Measurements from ENCODE around the gene FBLN7. TPM values are rescaled to one million over a fixed set of nuclear protein-coding genes. Genes with fewer than 3 reads are reported as not detected.

Gene FBLN7
- total RNA-seq, 6 experiments from 2014 or later, result 1.9 to 8.0 (median 7.2) TPM

- TF ChIP-seq, protein P1, sequence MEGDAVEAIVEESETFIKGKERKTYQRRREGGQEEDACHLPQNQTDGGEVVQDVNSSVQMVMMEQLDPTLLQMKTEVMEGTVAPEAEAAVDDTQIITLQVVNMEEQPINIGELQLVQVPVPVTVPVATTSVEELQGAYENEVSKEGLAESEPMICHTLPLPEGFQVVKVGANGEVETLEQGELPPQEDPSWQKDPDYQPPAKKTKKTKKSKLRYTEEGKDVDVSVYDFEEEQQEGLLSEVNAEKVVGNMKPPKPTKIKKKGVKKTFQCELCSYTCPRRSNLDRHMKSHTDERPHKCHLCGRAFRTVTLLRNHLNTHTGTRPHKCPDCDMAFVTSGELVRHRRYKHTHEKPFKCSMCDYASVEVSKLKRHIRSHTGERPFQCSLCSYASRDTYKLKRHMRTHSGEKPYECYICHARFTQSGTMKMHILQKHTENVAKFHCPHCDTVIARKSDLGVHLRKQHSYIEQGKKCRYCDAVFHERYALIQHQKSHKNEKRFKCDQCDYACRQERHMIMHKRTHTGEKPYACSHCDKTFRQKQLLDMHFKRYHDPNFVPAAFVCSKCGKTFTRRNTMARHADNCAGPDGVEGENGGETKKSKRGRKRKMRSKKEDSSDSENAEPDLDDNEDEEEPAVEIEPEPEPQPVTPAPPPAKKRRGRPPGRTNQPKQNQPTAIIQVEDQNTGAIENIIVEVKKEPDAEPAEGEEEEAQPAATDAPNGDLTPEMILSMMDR (IDR thresholded peaks at IDR 0.05), result no peak
- H3K36me3 Mint-ChIP-seq (ENCODE audit: low read depth), result no peaks in the 10 kb centered on the region
- peaks cover 4% of the 10 kb centered on the region for H3K27me3 Mint-ChIP-seq (ENCODE audit: insufficient read depth)
- no peak for DNase-seq
- H3K27ac Mint-ChIP-seq, result no peak overlapping the region
- H3K4me1 Mint-ChIP-seq (ENCODE audit: low read depth), result no peaks in the 10 kb centered on the region; the same call in 1 of the 2 replicates
- H3K4me3 Mint-ChIP-seq, result no peak overlapping the region
- H3K9me3 Mint-ChIP-seq, result no peaks in the 10 kb centered on the region
Measured at GRCh38 chr2:112187805-112188596, 49.8 kb downstream of the FBLN7 start.

- Mint-ChIP-seq H3K27me3 (ENCODE audit: insufficient read depth) (peaks cover 1% of the 10 kb centered on the region), H3K27ac (no peak overlapping the region)
- TF ChIP-seq, protein P1 (IDR thresholded peaks at IDR 0.05), result no peak
Measured at GRCh38 chr2:112189001-112189556, 50.9 kb downstream of the FBLN7 start.

GRCh38 chr2:112194028-112194427, 55.8 kb downstream of the FBLN7 start:
- H3K9me3 Mint-ChIP-seq, result no peaks in the 10 kb centered on the region
- H3K4me3 Mint-ChIP-seq, result no peak overlapping the region
- peaks cover 4% of the 10 kb centered on the region for H3K27me3 Mint-ChIP-seq (ENCODE audit: insufficient read depth)
- peaks cover 5% of the 10 kb centered on the region for H3K4me1 Mint-ChIP-seq (ENCODE audit: low read depth)
- H3K36me3 Mint-ChIP-seq (ENCODE audit: low read depth), result no peaks in the 10 kb centered on the region
- no peak for DNase-seq
- no peak overlapping the region for H3K27ac Mint-ChIP-seq
- TF ChIP-seq, protein P1 (IDR thresholded peaks at IDR 0.05), result no peak

More at GRCh38 chr2:112189001-112189556, 50.9 kb downstream of the FBLN7 start:
- Mint-ChIP-seq H3K9me3 (no peaks in the 10 kb centered on the region), H3K36me3 (ENCODE audit: low read depth) (no peaks in the 10 kb centered on the region), H3K4me3 (no peak overlapping the region), H3K4me1 (ENCODE audit: low read depth) (no peaks in the 10 kb centered on the region; the same call in 1 of the 2 replicates)
- no peak for DNase-seq

GRCh38 chr2:112194482-112194881, 56.3 kb downstream of the FBLN7 start:
- Mint-ChIP-seq H3K27ac (no peak overlapping the region), H3K27me3 (ENCODE audit: insufficient read depth) (peaks cover 5% of the 10 kb centered on the region), H3K36me3 (ENCODE audit: low read depth) (no peaks in the 10 kb centered on the region), H3K9me3 (no peaks in the 10 kb centered on the region), H3K4me1 (ENCODE audit: low read depth) (peaks cover 6% of the 10 kb centered on the region), H3K4me3 (no peak overlapping the region)
- no peak for DNase-seq
- TF ChIP-seq, protein P1 (IDR thresholded peaks at IDR 0.05), result no peak

DNA sequence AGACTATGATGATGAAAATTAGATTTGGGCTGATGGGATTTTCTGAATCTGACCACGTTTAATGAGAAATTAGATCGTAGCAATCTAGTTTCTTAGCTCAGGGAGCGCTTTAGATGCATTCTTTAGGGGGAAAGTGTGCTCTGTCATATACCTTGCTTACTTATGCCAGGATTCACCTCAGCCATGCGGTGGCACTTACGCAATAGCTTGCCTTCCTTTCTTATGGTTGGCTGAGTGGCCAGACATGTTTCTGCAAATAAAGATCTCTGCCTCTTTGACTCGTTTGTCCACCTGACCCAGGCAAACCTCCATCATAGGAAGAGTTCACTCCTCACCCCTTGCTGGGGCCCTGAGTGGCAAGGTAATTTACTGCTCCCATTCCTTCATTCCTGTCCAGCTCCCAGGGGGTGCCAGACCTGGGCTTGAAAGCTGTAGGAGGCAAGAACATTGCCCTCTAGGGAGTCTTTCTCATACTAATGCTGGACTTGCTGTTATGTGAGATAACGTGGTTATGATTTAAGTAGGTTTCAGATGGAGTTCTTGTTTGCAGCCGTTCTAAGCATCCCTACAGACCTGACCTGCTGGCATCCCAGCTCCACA, 57.1 kb downstream of the FBLN7 start:
- no peaks in the 10 kb centered on the region for H3K36me3 Mint-ChIP-seq (ENCODE audit: low read depth)

More for the DNA sequence above, 57.1 kb downstream of the FBLN7 start:
- DNase-seq, result no peak
- no peak overlapping the region for H3K4me3 Mint-ChIP-seq
- TF ChIP-seq, protein P1 (IDR thresholded peaks at IDR 0.05), result no peak
- H3K4me1 Mint-ChIP-seq (ENCODE audit: low read depth), result peaks cover 6% of the 10 kb centered on the region
- H3K27ac Mint-ChIP-seq, result no peak overlapping the region
- H3K9me3 Mint-ChIP-seq, result no peaks in the 10 kb centered on the region
- H3K27me3 Mint-ChIP-seq (ENCODE audit: insufficient read depth), result peaks cover 6% of the 10 kb centered on the region
